Naive thymus-derived CD8-positive, alpha-beta T cell (primary cell): ENCODE measurements around the gene FAM83F. TPM values are rescaled to one million over a fixed set of nuclear protein-coding genes. Genes with fewer than 3 reads are reported as not detected.
A peak's percentile ranks its signal among the peaks of the same experiment; 100 is the strongest.

Source experiments
- ATAC-seq, 2 donors: fragments of 150-1000 bp; cut with Tn5 transposase in 1 of 2; sonication (Bioruptor Pico), chemical (Tn5 transposase) in 1 of 2; 1 replicate in 1 of 2; 2 replicates in 1 of 2; pipeline ENCODE4 v1.10.0; 2021; ENCODE audit warnings: mild to moderate bottlenecking in 2 of 2, moderate library complexity in 2 of 2
- POLR2A ChIA-PET: fragments of 350-600 bp; sonication (Branson Sonifier 250); formaldehyde crosslinking; loops from one replicate; lab custom pipeline; 2021; ENCODE audit warnings: antibody characterized with exemption; lab: Charles Lee
- DNase-seq, 10 donors: peaks; one replicate each; pipeline versions ENCODE4 v3.0.0 to v3.0.0-alpha.2; 2020 to 2022
- H3K27ac Mint-ChIP-seq, 10 donors: one replicate each; pipeline ENCODE4 v1.8.0; 2020 to 2022; ENCODE audit warnings: mild to moderate bottlenecking in 10 of 10, mixed read lengths in 10 of 10, moderate library complexity in 4 of 10, inconsistent platforms in 1 of 10
- H3K27me3 Mint-ChIP-seq, 5 donors: one replicate each; pipeline ENCODE4 v1.8.0; 2021 to 2022; ENCODE audit warnings: mixed read lengths in 5 of 5
- H3K36me3 Mint-ChIP-seq, 3 donors: one replicate each; pipeline ENCODE4 v1.8.0; 2020 to 2022; ENCODE audit warnings: mixed read lengths in 3 of 3, mild to moderate bottlenecking in 2 of 3, inconsistent platforms in 1 of 3
- H3K4me1 Mint-ChIP-seq, 4 donors: one replicate each; pipeline ENCODE4 v1.8.0; 2021 to 2022; ENCODE audit warnings: mixed read lengths in 4 of 4
- H3K4me3 Mint-ChIP-seq, 10 donors: one replicate each; pipeline ENCODE4 v1.8.0; 2020 to 2022; ENCODE audit warnings: mild to moderate bottlenecking in 10 of 10, mixed read lengths in 10 of 10, moderate library complexity in 6 of 10, inconsistent platforms in 1 of 10
- H3K9me3 Mint-ChIP-seq, 9 donors: one replicate each; pipeline ENCODE4 v1.8.0; 2020 to 2022; ENCODE audit warnings: mixed read lengths in 9 of 9, mild to moderate bottlenecking in 3 of 9, inconsistent platforms in 1 of 9, moderate library complexity in 1 of 9
- polyA plus RNA-seq, 3 donors: library from polyadenylated mRNA; unstranded; fragments of 300-500 nt; fragmentation: Illumina TruSeq; gene quantifications; one replicate each; pipeline ENCODE4 v1.2.3, GENCODE V29; 2021
- total RNA-seq, 8 experiments: library from RNA in 2 of 8; stranded (reverse) in 2 of 8; gene quantifications; one replicate each; pipeline ENCODE4 v1.2.3 and lab custom pipeline; 2021 to 2026

The FAM83F gene
- total and polyA plus RNA-seq, 5 experiments from 2014 or later, result 0.01 to 1.2 (median 0.22) TPM; not detected in 1

GRCh38 chr22:39967103-39967829 is 27.5 kb upstream of the FAM83F start:
- POLR2A ChIA-PET, result interaction anchor here (0.6 to 1.2 kb wide), 3 partner anchors 9 to 426 kb away, joined by 3 to 4 read pairs (median 3); no protein-coding TSS in a partner anchor
- H3K4me1 Mint-ChIP-seq, result peaks cover 16 to 38% (median 23%) of the 10 kb centered on the region in 4 donors
- DNase-seq (no peak), ATAC-seq (no peak)
- no peak overlapping the region for H3K4me3 Mint-ChIP-seq
- peak overlapping the region in 9 of 10 donors; percentile 55 to 88 (median 73) for H3K27ac Mint-ChIP-seq
- peaks cover 5 to 96% (median 49%) of the 10 kb centered on the region in 3 donors for H3K36me3 Mint-ChIP-seq
- no peaks in the 10 kb centered on the region for H3K27me3 Mint-ChIP-seq
- no peaks in the 10 kb centered on the region for H3K9me3 Mint-ChIP-seq

DNA sequence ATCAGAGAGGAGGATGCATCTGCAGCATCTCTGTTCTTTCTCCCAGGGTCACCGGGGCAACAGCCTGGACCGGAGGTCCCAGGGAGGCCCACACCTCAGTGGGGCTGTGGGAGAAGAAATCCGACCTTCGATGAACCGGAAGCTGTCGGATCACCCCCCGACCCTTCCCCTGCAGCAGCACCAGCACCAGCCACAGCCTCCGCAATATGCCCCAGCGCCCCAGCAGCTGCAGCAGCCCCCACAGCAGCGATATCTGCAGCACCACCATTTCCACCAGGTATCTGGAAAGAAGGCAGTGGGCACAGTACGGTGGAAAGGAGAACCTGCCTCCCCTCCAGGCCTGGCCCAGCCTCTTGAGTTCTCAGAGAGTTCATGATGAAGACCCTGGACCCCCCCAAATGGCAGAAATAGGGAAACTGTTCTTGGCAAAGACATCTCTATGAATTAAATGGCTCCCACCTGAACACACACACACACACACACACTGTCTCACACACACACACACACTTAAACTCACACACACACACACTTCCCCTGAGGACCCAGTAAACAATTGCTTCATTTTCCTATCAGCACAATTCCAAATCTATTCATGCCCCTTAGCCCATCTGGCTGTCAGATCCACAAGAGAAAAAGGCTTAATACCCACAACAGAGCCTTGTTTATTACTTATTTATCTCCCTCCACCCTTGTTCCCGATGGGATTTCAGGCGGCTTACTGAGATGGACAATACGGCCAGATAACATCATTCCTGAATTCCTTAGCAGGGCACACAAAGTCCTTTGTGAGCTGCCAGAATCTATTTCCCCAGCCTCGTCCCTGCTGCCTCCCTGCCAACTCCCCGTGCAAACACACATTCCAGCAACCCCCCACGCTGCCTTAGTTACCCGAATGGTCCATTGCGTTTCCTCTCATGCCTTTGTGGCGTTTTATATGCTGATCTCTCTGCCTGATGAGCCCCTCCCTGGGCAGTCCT is 26.5 kb upstream of the FAM83F start:
- Mint-ChIP-seq H3K36me3 (peaks cover 7 to 98% (median 53%) of the 10 kb centered on the region in 3 donors), H3K27ac (peak overlapping the region; percentile 45 to 85 (median 78)), H3K9me3 (no peaks in the 10 kb centered on the region), H3K4me3 (peak overlapping the region in 1 of 10 donors; percentile 33), H3K27me3 (no peaks in the 10 kb centered on the region), H3K4me1 (peaks cover 7 to 40% (median 26%) of the 10 kb centered on the region in 4 donors)
- no peak for DNase-seq
- ATAC-seq, result no peak
- POLR2A ChIA-PET, result interaction anchor here (0.9 to 1.2 kb wide), 2 partner anchors 8 to 10 kb away, joined by 3 to 4 read pairs; no protein-coding TSS in a partner anchor

DNA sequence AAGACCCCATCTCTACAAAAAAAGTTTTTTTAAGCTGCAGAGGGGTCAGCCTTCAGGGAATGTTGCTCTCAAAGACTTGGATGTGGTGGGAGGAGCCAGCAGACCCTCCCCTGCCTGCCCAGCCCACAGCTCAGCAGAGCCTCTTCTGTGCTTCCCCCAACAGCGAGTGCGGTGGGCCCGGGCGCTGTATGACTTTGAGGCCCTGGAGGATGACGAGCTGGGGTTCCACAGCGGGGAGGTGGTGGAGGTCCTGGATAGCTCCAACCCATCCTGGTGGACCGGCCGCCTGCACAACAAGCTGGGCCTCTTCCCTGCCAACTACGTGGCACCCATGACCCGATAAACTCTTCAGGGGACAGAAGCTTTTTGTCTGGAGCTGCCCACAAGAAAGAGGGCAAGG is 24.0 kb upstream of the FAM83F start:
- Mint-ChIP-seq H3K27me3 (no peaks in the 10 kb centered on the region), H3K4me3 (no peak overlapping the region), H3K36me3 (peaks cover 7 to 96% (median 39%) of the 10 kb centered on the region in 3 donors), H3K27ac (peak overlapping the region in 7 of 10 donors; percentile 24 to 77 (median 64)), H3K4me1 (peaks cover under 1 to 44% (median 24%) of the 10 kb centered on the region in 4 donors), H3K9me3 (no peaks in the 10 kb centered on the region)
- ATAC-seq (no peak), DNase-seq (no peak)
- POLR2A ChIA-PET, result interaction anchor here (1.3 to 1.8 kb wide), 4 partner anchors 11 to 73 kb away, joined by 3 to 6 read pairs (median 4); partner anchors contain the start of gene TMA7B

- Mint-ChIP-seq H3K4me3 (peak overlapping the region in 1 of 10 donors; percentile 45), H3K27me3 (no peaks in the 10 kb centered on the region), H3K27ac (peak overlapping the region; percentile 58 to 95 (median 84)), H3K9me3 (no peaks in the 10 kb centered on the region), H3K36me3 (peaks cover 7 to 84% (median 27%) of the 10 kb centered on the region in 3 donors), H3K4me1 (peaks cover 0 to 33% (median 23%) of the 10 kb centered on the region in 4 donors)
- DNase-seq (no peak), ATAC-seq (no peak)
- POLR2A ChIA-PET, result interaction anchor here (1.1 to 2.0 kb wide), 5 partner anchors 10 to 30 kb away, joined by 3 to 8 read pairs (median 5); partner anchors contain the start of gene FAM83F
These were observed 22.1 kb upstream of the FAM83F start for GRCh38 chr22:39972641-39973040.

GRCh38 chr22:39973656-39974055 is 21.1 kb upstream of the FAM83F start:
- DNase-seq (no peak), ATAC-seq (no peak)
- Mint-ChIP-seq H3K27ac (peak overlapping the region; percentile 47 to 92 (median 70)), H3K27me3 (no peaks in the 10 kb centered on the region), H3K9me3 (no peaks in the 10 kb centered on the region), H3K4me1 (peaks cover 0 to 31% (median 24%) of the 10 kb centered on the region in 4 donors), H3K4me3 (no peak overlapping the region), H3K36me3 (peaks cover 7 to 74% (median 26%) of the 10 kb centered on the region in 3 donors)
- POLR2A ChIA-PET, result interaction anchor here (0.6 to 2.0 kb wide), 6 partner anchors 10 to 483 kb away, joined by 3 to 8 read pairs (median 4); partner anchors contain the start of gene FAM83F

DNA sequence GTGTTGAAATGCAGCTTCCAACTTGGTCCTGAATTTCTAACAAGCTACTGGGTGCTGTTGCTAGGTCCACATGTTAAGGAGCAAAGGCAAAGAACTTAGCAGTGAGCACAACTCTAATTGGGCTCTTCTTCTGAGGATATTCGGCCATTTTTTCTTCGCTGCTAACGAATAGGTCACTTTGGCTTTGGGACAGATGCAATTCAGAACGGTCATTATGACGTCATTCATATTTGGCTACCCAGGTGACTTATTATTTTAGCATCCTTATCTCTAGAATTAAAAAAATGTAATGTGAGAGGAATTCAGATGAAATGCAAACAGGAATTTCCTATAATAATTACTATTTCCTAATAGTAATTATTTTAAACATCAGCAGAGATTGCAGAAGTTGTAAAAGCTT is 20.7 kb upstream of the FAM83F start:
- Mint-ChIP-seq H3K36me3 (peaks cover 7 to 70% (median 23%) of the 10 kb centered on the region in 3 donors), H3K27ac (peak overlapping the region in 8 of 10 donors; percentile 40 to 92 (median 74)), H3K4me1 (peaks cover 3 to 31% (median 25%) of the 10 kb centered on the region in 4 donors), H3K4me3 (no peak overlapping the region), H3K27me3 (no peaks in the 10 kb centered on the region), H3K9me3 (no peaks in the 10 kb centered on the region)
- DNase-seq (no peak), ATAC-seq (no peak)
- POLR2A ChIA-PET, result interaction anchor here (0.6 to 2.0 kb wide), 5 partner anchors 9 to 483 kb away, joined by 3 to 8 read pairs (median 5); partner anchors contain the start of gene FAM83F

DNA sequence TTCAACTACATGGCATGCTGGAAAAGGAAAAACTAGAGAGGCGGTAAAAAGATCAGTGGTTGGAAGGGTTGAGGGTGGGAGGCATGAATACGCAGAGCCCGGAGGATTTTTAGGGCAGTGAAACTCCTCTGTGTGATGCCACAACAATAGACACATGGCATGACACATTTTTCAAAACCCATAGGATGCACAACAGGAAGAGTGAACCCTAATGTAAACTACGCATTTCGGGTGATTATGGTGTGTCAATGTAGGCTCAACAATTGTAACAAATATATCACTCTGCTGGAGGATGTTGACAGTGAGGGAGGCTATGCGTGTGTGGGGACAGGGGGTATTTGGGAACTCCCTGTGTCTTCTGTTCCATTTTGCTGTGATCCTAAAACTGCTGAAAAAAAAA is 15.7 kb upstream of the FAM83F start:
- peak overlapping the region in 4 of 10 donors; percentile 5 to 22 (median 14) for H3K4me3 Mint-ChIP-seq
- peak; percentile 13 to 77 for ATAC-seq
- H3K9me3 Mint-ChIP-seq, result no peaks in the 10 kb centered on the region
- H3K27me3 Mint-ChIP-seq, result no peaks in the 10 kb centered on the region
- peak overlapping the region; percentile 58 to 92 (median 82) for H3K27ac Mint-ChIP-seq
- DNase-seq, result peak in 2 of 10 donors; percentile 37 to 57
- H3K36me3 Mint-ChIP-seq, result peaks cover 0 to 21% (median 0%) of the 10 kb centered on the region in 3 donors
- POLR2A ChIA-PET, result interaction anchor here (1.0 to 1.2 kb wide), 4 partner anchors 12 to 67 kb away, joined by 3 to 4 read pairs (median 3); no protein-coding TSS in a partner anchor
- peaks cover 27 to 49% (median 33%) of the 10 kb centered on the region in 4 donors for H3K4me1 Mint-ChIP-seq

- peaks cover 28 to 51% (median 34%) of the 10 kb centered on the region in 4 donors for H3K4me1 Mint-ChIP-seq
- POLR2A ChIA-PET, result interaction anchor here (0.6 to 1.2 kb wide), 4 partner anchors 12 to 45 kb away, joined by 3 to 4 read pairs (median 3); no protein-coding TSS in a partner anchor
- DNase-seq (no peak), ATAC-seq (no peak)
- peak overlapping the region; percentile 58 to 92 (median 82) for H3K27ac Mint-ChIP-seq
- H3K27me3 Mint-ChIP-seq, result no peaks in the 10 kb centered on the region
- peaks cover 0 to 18% (median 0%) of the 10 kb centered on the region in 3 donors for H3K36me3 Mint-ChIP-seq
- no peaks in the 10 kb centered on the region for H3K9me3 Mint-ChIP-seq
- peak overlapping the region in 5 of 10 donors; percentile 5 to 23 (median 21) for H3K4me3 Mint-ChIP-seq
These were observed 15.3 kb upstream of the FAM83F start for GRCh38 chr22:39979458-39979857.

GRCh38 chr22:39980596-39980995 is 14.2 kb upstream of the FAM83F start:
- no peaks in the 10 kb centered on the region for H3K27me3 Mint-ChIP-seq
- ATAC-seq (peak in 1 of 2 donors; percentile 12), DNase-seq (no peak)
- H3K4me1 Mint-ChIP-seq, result peaks cover 33 to 60% (median 38%) of the 10 kb centered on the region in 4 donors
- H3K27ac Mint-ChIP-seq, result peak overlapping the region; percentile 58 to 92 (median 86)
- peaks cover 0 to 8% (median 0%) of the 10 kb centered on the region in 3 donors for H3K36me3 Mint-ChIP-seq
- H3K9me3 Mint-ChIP-seq, result no peaks in the 10 kb centered on the region
- POLR2A ChIA-PET, result interaction anchor here (0.7 to 1.2 kb wide), 3 partner anchors 9 to 12 kb away, joined by 3 read pairs; no protein-coding TSS in a partner anchor
- peak overlapping the region in 2 of 10 donors; percentile 35 to 63 for H3K4me3 Mint-ChIP-seq

DNA sequence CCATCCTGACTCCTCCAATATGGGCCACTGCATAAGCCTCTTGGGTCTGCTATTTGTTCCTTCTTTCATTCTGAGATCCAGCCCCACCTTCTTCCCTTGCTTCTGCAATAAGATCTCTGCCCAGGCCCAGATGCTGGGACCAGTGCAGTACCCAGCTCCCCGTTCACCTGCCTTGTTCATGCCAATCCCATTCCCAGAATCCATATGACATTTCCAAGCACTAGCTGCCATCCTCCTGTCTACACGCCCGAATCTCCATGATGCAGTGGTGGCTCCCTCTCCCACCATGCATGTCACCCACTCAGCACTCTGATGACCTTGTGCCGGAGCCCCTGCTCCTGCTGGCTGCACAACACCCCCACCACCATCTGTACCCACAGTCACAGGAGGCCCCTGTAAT is 11.4 kb upstream of the FAM83F start:
- Mint-ChIP-seq H3K4me1 (peaks cover 36 to 65% (median 47%) of the 10 kb centered on the region in 4 donors), H3K9me3 (no peaks in the 10 kb centered on the region), H3K27ac (peak overlapping the region in 9 of 10 donors; percentile 28 to 89 (median 52)), H3K27me3 (no peaks in the 10 kb centered on the region), H3K36me3 (no peaks in the 10 kb centered on the region), H3K4me3 (peak overlapping the region in 5 of 10 donors; percentile 14 to 48 (median 39))
- ATAC-seq, result no peak
- POLR2A ChIA-PET, result interaction anchor here (0.7 to 1.6 kb wide), 5 partner anchors 10 to 269 kb away, joined by 3 to 5 read pairs (median 4); no protein-coding TSS in a partner anchor
- DNase-seq, result no peak

GRCh38 chr22:39984006-39984405 is 10.7 kb upstream of the FAM83F start:
- no peak for ATAC-seq
- no peaks in the 10 kb centered on the region for H3K36me3 Mint-ChIP-seq
- peaks cover 0 to 4% (median 0%) of the 10 kb centered on the region in 5 donors for H3K27me3 Mint-ChIP-seq
- no peaks in the 10 kb centered on the region for H3K9me3 Mint-ChIP-seq
- H3K27ac Mint-ChIP-seq, result peak overlapping the region in 6 of 10 donors; percentile 28 to 84 (median 70)
- H3K4me1 Mint-ChIP-seq, result peaks cover 38 to 68% (median 47%) of the 10 kb centered on the region in 4 donors
- H3K4me3 Mint-ChIP-seq, result peak overlapping the region in 2 of 10 donors; percentile 39 to 47
- no peak for DNase-seq
- POLR2A ChIA-PET, result interaction anchor here (0.5 to 1.8 kb wide), 6 partner anchors 10 to 58 kb away, joined by 3 to 8 read pairs (median 4); no protein-coding TSS in a partner anchor
